Fibroblast of villous mesenchyme (primary cell): ENCODE results near the gene BDNF. TPM values are rescaled to one million over a fixed set of nuclear protein-coding genes. Genes with fewer than 3 reads are reported as not detected.

Experiments used
- DNase-seq: peaks from one replicate; pipeline ENCODE4 v3.0.0-alpha.2; 2010; ENCODE audit warnings: low read depth
- H3K4me3 ChIP-seq: 2 replicates; pipeline ENCODE4 v1.5.1; 2011; ENCODE audit warnings: low read depth, mild to moderate bottlenecking, low read length
- CTCF ChIP-seq: IDR thresholded peaks from 2 replicates; pipeline ENCODE4 v1.5.1; 2012; ENCODE audit warnings: low read depth, mild to moderate bottlenecking, low read length; ENCODE audit not compliant: insufficient read depth
- total RNA-seq: library from RNA; depleted of rRNA; stranded (reverse); fragments of >200 nt; gene quantifications from 2 replicates; pipeline ENCODE4 v1.2.3, GENCODE V29; 2012

BDNF gene
- total RNA-seq, 1 donor: 25.5 TPM

GRCh38 chr11:27722117-27722952, 22.1 kb upstream of the BDNF start:
- H3K4me3 ChIP-seq: peak overlapping the region; percentile 64
- no peak for TF ChIP-seq CTCF
- no peak for DNase-seq

GRCh38 chr11:27721264-27722116, 21.2 kb upstream of the BDNF start:
- no peak for DNase-seq
- no peak for TF ChIP-seq CTCF
- H3K4me3 ChIP-seq: peak overlapping the region; percentile 64

GRCh38 chr11:27720277-27720830, 20.1 kb upstream of the BDNF start:
- peak overlapping the region; percentile 6 for H3K4me3 ChIP-seq
- DNase-seq: peak; percentile 69
- TF ChIP-seq CTCF: peak; percentile 35

- H3K4me3 ChIP-seq: peak overlapping the region; percentile 70
- no peak for DNase-seq
- TF ChIP-seq CTCF: no peak
Measured at GRCh38 chr11:27719546-27719925, 19.3 kb upstream of the BDNF start.

GRCh38 chr11:27718863-27719545, 18.7 kb upstream of the BDNF start:
- no peak for TF ChIP-seq CTCF
- peak; percentile 59 for DNase-seq
- peak overlapping the region; percentile 70 for H3K4me3 ChIP-seq

- H3K4me3 ChIP-seq: peak overlapping the region; percentile 70
- TF ChIP-seq CTCF: no peak
- DNase-seq: peak; percentile 97
Measured at GRCh38 chr11:27718346-27718862, 18.1 kb upstream of the BDNF start.
